ENCODE results near the gene LIMK1. TPM values are rescaled to one million over a fixed set of nuclear protein-coding genes. Genes with fewer than 3 reads are reported as not detected.
A peak's percentile ranks its signal among the peaks of the same experiment; 100 is the strongest.

LIMK1 gene
- total RNA-seq, 1 experiment from 2014 or later: 63.8 TPM

- Histone ChIP-seq H2BK12ac (ENCODE audit: insufficient read length, low read depth, low read length) (no peak overlapping the region), H3K27ac (ENCODE audit: insufficient read length, low read depth, low read length) (no peak overlapping the region), H4K20me1 (ENCODE audit: control insufficient read depth, insufficient read depth, insufficient read length) (no peaks in the 10 kb centered on the region), H3K9ac (ENCODE audit: extremely low read depth, insufficient read length, low read length) (no peak overlapping the region), H3K27me3 (ENCODE audit: insufficient read depth, low read length) (no peaks in the 10 kb centered on the region), H2BK120ac (ENCODE audit: low read depth, low read length, poor library complexity, severe bottlenecking) (no peak overlapping the region), H3K18ac (ENCODE audit: insufficient read length, low read depth, low read length) (no peak overlapping the region), H3K4ac (ENCODE audit: low read depth, low read length) (no peak overlapping the region), H3K23me2 (ENCODE audit: insufficient read length, low read depth, low read length, poor library complexity, severe bottlenecking) (no peaks in the 10 kb centered on the region), H3K23ac (ENCODE audit: insufficient read length, low read depth, low read length) (no peak overlapping the region), H2AFZ (ENCODE audit: low read length) (no peak overlapping the region), H4K5ac (ENCODE audit: insufficient read length, low read depth, low read length) (no peak overlapping the region), H4K91ac (ENCODE audit: insufficient read length, low read depth, low read length) (no peak overlapping the region), H3K56ac (ENCODE audit: insufficient read length, low read depth, low read length) (no peak overlapping the region), H2BK15ac (ENCODE audit: low read depth, low read length) (no peak overlapping the region), H3K4me2 (ENCODE audit: insufficient read depth, insufficient read length, low read length) (no peak overlapping the region), H2BK5ac (ENCODE audit: insufficient read length, low read length) (no peak overlapping the region), H2BK20ac (ENCODE audit: low read depth, low read length, poor library complexity, severe bottlenecking) (no peak overlapping the region), H4K8ac (replicated peaks; ENCODE audit: insufficient read length, low read depth, low read length) (no peak overlapping the region), H3K79me1 (ENCODE audit: insufficient read depth, low read depth, low read length, poor library complexity, severe bottlenecking) (no peaks in the 10 kb centered on the region), H3K9me3 (ENCODE audit: control insufficient read depth, low read depth, low read length) (no peaks in the 10 kb centered on the region), H3K79me2 (ENCODE audit: insufficient read depth, low read length) (no peaks in the 10 kb centered on the region), H3K14ac (ENCODE audit: insufficient read depth, low read length) (no peak overlapping the region), H3K4me1 (ENCODE audit: insufficient read depth, low read length) (peaks cover 3% of the 10 kb centered on the region; the same call in 1 of the 2 replicates), H3T11ph (ENCODE audit: low read length) (no peak overlapping the region), H2AK5ac (ENCODE audit: insufficient read length, low read length) (no peak overlapping the region)
- peaks cover 36% of the 10 kb centered on the region in 2 experiments for H3K4me1 Mint-ChIP-seq
- peaks cover 5 to 6% of the 10 kb centered on the region in 2 experiments; a peak in 4 of 5 replicates for H3K9me3 Mint-ChIP-seq
- no peaks in the 10 kb centered on the region; a peak in 1 of 7 replicates for H3K36me3 Mint-ChIP-seq (ENCODE audit: insufficient read depth in 1 of 3, low read depth in 3 of 3)
- peaks cover 2% of the 10 kb centered on the region; the same call in 1 of the 2 replicates for H3K27me3 Mint-ChIP-seq (ENCODE audit: low read depth)
- TF ChIP-seq CTCF (conservative IDR thresholded peaks at IDR 0.05): no peak
- DNase-seq: peak; percentile 50
- peak overlapping the region in 1 of 2 experiments; percentile 26; a peak in 1 of 5 replicates for H3K4me3 Mint-ChIP-seq
- no CpG with 5 or more reads among the region's 1 CpG for WGBS (ENCODE audit: extremely low coverage, insufficient read length, low lambda C conversion rate)
- H3K27ac Mint-ChIP-seq: peak overlapping the region in 2 of 3 experiments; percentile 73 to 86; a peak in 3 of 7 replicates
Observed at GRCh38 chr7:74141705-74142104, 58.1 kb downstream of the LIMK1 start.
